K562 (cell line): Measurements from ENCODE around the gene CRELD2. TPM values are rescaled to one million over a fixed set of nuclear protein-coding genes. Genes with fewer than 3 reads are reported as not detected.

ENCODE experiments used
- BRD4 ChIP-seq: fragments of 200-600 bp; sonication (generic); IDR thresholded peaks from 2 replicates; pipeline ENCODE4 v1.6.1; 2017; ENCODE audit warnings: inconsistent platforms
- C11orf30 ChIP-seq: fragments of 450-650 bp; IDR thresholded peaks from 2 replicates; pipeline ENCODE4 v1.6.1; 2016; ENCODE audit warnings: low read depth, mild to moderate bottlenecking
- DMBX1 ChIP-seq: fragments of 250-450 bp; sonication (Bioruptor Pico); IDR thresholded peaks from 2 replicates; pipeline ENCODE4 v1.8.0; 2022; ENCODE audit warnings: inconsistent platforms, mild to moderate bottlenecking, moderate library complexity, borderline replicate concordance
- DNMT1 ChIP-seq: fragments of 450-650 bp; IDR thresholded peaks from 2 replicates; pipeline ENCODE4 v1.6.1; 2016; ENCODE audit warnings: antibody characterized with exemption, mild to moderate bottlenecking
- FUS ChIP-seq: fragments of 200-400 bp; formaldehyde crosslinking; optimal IDR thresholded peaks from 2 replicates; pipeline ENCODE3; 2017; ENCODE audit warnings: low read depth, low read length
- HDAC6 ChIP-seq: IDR thresholded peaks from 2 replicates; pipeline ENCODE4 v1.6.1; 2012; ENCODE audit warnings: low read depth, mild to moderate bottlenecking, control low read depth, inconsistent platforms, low read length, moderate library complexity
- HMBOX1 ChIP-seq: sonication (generic); IDR thresholded peaks from 2 replicates; pipeline ENCODE4 v1.6.1; 2016
- HMGN3 ChIP-seq: IDR thresholded peaks from 2 replicates; pipeline ENCODE4 v1.6.1; 2011; ENCODE audit warnings: borderline replicate concordance, low read depth, mild to moderate bottlenecking, mixed read lengths, low read length; ENCODE audit not compliant: insufficient read length; ENCODE audit errors: extremely low read depth
- KDM5B ChIP-seq: fragments of 200-600 bp; sonication (generic); IDR thresholded peaks from 2 replicates; pipeline ENCODE4 v1.6.1; 2012; ENCODE audit warnings: low read depth, mild to moderate bottlenecking, moderate library complexity, low read length, control low read depth, inconsistent platforms; ENCODE audit not compliant: insufficient replicate concordance
- NR1H2 ChIP-seq: sonication (generic); formaldehyde crosslinking; IDR thresholded peaks from 2 replicates; pipeline ENCODE4 v1.4.0; 2020; ENCODE audit warnings: mild to moderate bottlenecking, missing genetic modification reagents
- NR2C2 ChIP-seq, 2 experiments: fragments of 200-800 bp in 1 of 2; sonication (Bioruptor generic) in 1 of 2; sonication (generic) in 1 of 2; formaldehyde crosslinking in 1 of 2; IDR thresholded peaks; 2 replicates each; pipeline versions ENCODE4 v1.6.1 to v1.8.0; 2016 to 2022; ENCODE audit warnings: mild to moderate bottlenecking in 1 of 2, missing compliant biosample characterization in 1 of 2, missing genetic modification characterization in 1 of 2, missing genetic modification reagents in 1 of 2
- ZFP30 ChIP-seq: fragments of 250-450 bp; sonication (Bioruptor Pico); IDR thresholded peaks from 2 replicates; pipeline ENCODE4 v1.8.0; 2022; ENCODE audit warnings: moderate library complexity, mild to moderate bottlenecking, inconsistent platforms, borderline replicate concordance
- ZFP91 ChIP-seq: sonication (generic); formaldehyde crosslinking; IDR thresholded peaks from 2 replicates; pipeline ENCODE4 v1.8.0; 2022; ENCODE audit warnings: mild to moderate bottlenecking, missing genetic modification reagents
- ZNF134 ChIP-seq: fragments of 250-450 bp; sonication (Bioruptor Pico); conservative IDR thresholded peaks from 2 replicates; pipeline ENCODE4 v1.4.0; 2020
- ZNF197 ChIP-seq: fragments of 200-800 bp; sonication (Bioruptor generic); IDR thresholded peaks from 2 replicates; pipeline ENCODE4 v1.6.1; 2016; ENCODE audit warnings: low read depth, missing genetic modification characterization, missing compliant biosample characterization
- ZNF586 ChIP-seq: fragments of 450-650 bp; formaldehyde crosslinking; conservative IDR thresholded peaks from 2 replicates; pipeline ENCODE4 v1.4.0; 2020; ENCODE audit warnings: mild to moderate bottlenecking, moderate library complexity
- ZNF764 ChIP-seq: fragments of 250-450 bp; sonication (Bioruptor Pico); IDR thresholded peaks from 2 replicates; pipeline ENCODE4 v1.4.0; 2020; ENCODE audit warnings: low read depth, mild to moderate bottlenecking, moderate library complexity
- ZNF778 ChIP-seq: fragments of 450-650 bp; formaldehyde crosslinking; IDR thresholded peaks from 2 replicates; pipeline ENCODE4 v1.4.0; 2020; ENCODE audit warnings: mild to moderate bottlenecking, moderate library complexity
- polyA plus RNA-seq, 8 experiments: library from polyadenylated mRNA; depleted of rRNA in 4 of 8; stranded (reverse) in 5 of 8; unstranded in 3 of 8; fragments of >200 nt; fragmentation: Nextera tagmentation in 2 of 8; fragmentation: Illumina TruSeq in 1 of 8; extraction: Ambion mirVana in 2 of 8; extraction: Trizol in 1 of 8; gene quantifications; 2 replicates each; pipeline versions ENCODE4 v1.2.1 to v1.2.3, GENCODE V29; 2011 to 2014; ENCODE audit warnings: inconsistent platforms in 1 of 8, missing spikeins in 1 of 8
- total RNA-seq, 7 experiments: library from RNA; depleted of rRNA in 6 of 7; stranded (reverse); fragments of >200 nt in 6 of 7; fragmentation: Illumina TruSeq in 2 of 7; extraction: Trizol in 2 of 7; gene quantifications; 2 replicates each; pipeline versions ENCODE4 v1.2.1 to v1.2.3, GENCODE V29; 2011 to 2021; ENCODE audit warnings: low replicate concordance in 1 of 7
- TF ChIP-seq, protein P1 (sequence below): conservative IDR thresholded peaks from 2 replicates; pipeline ENCODE4 v1.6.1; 2011; ENCODE audit warnings: low read depth, mild to moderate bottlenecking, low read length; ENCODE audit not compliant: control insufficient read depth
- TF ChIP-seq, protein P2 (sequence below): fragments of 450-650 bp; IDR thresholded peaks from one replicate; pipeline ENCODE4 v1.6.1; 2018; ENCODE audit warnings: mild to moderate bottlenecking, moderate library complexity; ENCODE audit not compliant: partially characterized antibody

The CRELD2 gene
- total and polyA plus RNA-seq, 9 of the 15 experiments (the other 6 are each of a cell fraction or from before 2014, with no cell fraction given), result 0.96 to 25.3 (median 8.8) TPM

- no peak for TF ChIP-seq ZFP91 (CRISPR knock-in tag)
- no peak for TF ChIP-seq C11orf30
- TF ChIP-seq KDM5B, result peak; percentile 66
- no peak for TF ChIP-seq ZFP30 (CRISPR knock-in tag)
- no peak for TF ChIP-seq ZNF134 (CRISPR knock-in tag)
- no peak for TF ChIP-seq ZNF778 (CRISPR knock-in tag)
- no peak for TF ChIP-seq DMBX1
- no peak for TF ChIP-seq DNMT1
- TF ChIP-seq BRD4, result no peak
- no peak for TF ChIP-seq ZNF197
- TF ChIP-seq, protein P1, sequence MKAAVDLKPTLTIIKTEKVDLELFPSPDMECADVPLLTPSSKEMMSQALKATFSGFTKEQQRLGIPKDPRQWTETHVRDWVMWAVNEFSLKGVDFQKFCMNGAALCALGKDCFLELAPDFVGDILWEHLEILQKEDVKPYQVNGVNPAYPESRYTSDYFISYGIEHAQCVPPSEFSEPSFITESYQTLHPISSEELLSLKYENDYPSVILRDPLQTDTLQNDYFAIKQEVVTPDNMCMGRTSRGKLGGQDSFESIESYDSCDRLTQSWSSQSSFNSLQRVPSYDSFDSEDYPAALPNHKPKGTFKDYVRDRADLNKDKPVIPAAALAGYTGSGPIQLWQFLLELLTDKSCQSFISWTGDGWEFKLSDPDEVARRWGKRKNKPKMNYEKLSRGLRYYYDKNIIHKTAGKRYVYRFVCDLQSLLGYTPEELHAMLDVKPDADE, result peak; percentile 72; the same call in 1 of the 2 replicates
- no peak for TF ChIP-seq NR2C2 (CRISPR knock-in tag; IDR thresholded peaks at IDR 0.05)
- peak; percentile 86 for TF ChIP-seq NR2C2 (tag; IDR thresholded peaks at IDR 0.05)
- no peak for TF ChIP-seq FUS
- peak; percentile 16 for TF ChIP-seq HMGN3
- no peak for TF ChIP-seq ZNF586 (CRISPR knock-in tag)
- no peak for TF ChIP-seq ZNF764 (CRISPR knock-in tag)
- TF ChIP-seq NR1H2 (CRISPR knock-in tag), result no peak
- TF ChIP-seq HDAC6, result no peak
- TF ChIP-seq HMBOX1, result no peak
- TF ChIP-seq, protein P2, sequence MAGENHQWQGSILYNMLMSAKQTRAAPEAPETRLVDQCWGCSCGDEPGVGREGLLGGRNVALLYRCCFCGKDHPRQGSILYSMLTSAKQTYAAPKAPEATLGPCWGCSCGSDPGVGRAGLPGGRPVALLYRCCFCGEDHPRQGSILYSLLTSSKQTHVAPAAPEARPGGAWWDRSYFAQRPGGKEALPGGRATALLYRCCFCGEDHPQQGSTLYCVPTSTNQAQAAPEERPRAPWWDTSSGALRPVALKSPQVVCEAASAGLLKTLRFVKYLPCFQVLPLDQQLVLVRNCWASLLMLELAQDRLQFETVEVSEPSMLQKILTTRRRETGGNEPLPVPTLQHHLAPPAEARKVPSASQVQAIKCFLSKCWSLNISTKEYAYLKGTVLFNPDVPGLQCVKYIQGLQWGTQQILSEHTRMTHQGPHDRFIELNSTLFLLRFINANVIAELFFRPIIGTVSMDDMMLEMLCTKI, result no peak
Observed at GRCh38 chr22:49960159-49961004, 41.9 kb downstream of the CRELD2 start, which contains the start of gene PIM3 (continued).
